ENCODE measurements around the gene CBFB.

- TF ChIP-seq CTCF (optimal IDR thresholded peaks at IDR 0.05 in 1 of 3, IDR thresholded peaks at IDR 0.05 in 1 of 3, conservative IDR thresholded peaks at IDR 0.05 in 1 of 3; ENCODE audit: extremely low read depth in 1 of 3, insufficient read depth in 2 of 3, low read length in 3 of 3): no peak
- no peak for TF ChIP-seq EZH2 (IDR thresholded peaks at IDR 0.05; ENCODE audit: low read length)
Measured at GRCh38 chr16:67053767-67054334, 24.9 kb downstream of the CBFB start.
